ENCODE data around the gene RC3H1. TPM values are rescaled to one million over a fixed set of nuclear protein-coding genes. Genes with fewer than 3 reads are reported as not detected.

The RC3H1 gene
- total RNA-seq, 1 donor from 2014 or later, result 25.3 TPM

- Histone ChIP-seq H3K4me1 (no peaks in the 10 kb centered on the region), H3K36me3 (peaks cover 0 to 16% of the 10 kb centered on the region in 2 donors), H3K4me3 (no peak overlapping the region), H3K9me3 (no peaks in the 10 kb centered on the region), H3K27me3 (no peaks in the 10 kb centered on the region), H3K27ac (no peak overlapping the region)
- no peak for DNase-seq (ENCODE audit: extremely low spot score in 2 of 2)
- TF ChIP-seq CTCF (IDR thresholded peaks at IDR 0.05) (no peak), POLR2A (IDR thresholded peaks at IDR 0.05) (no peak), POLR2AphosphoS5 (IDR thresholded peaks at IDR 0.05; ENCODE audit: insufficient read depth in 1 of 2, low read depth in 1 of 2) (no peak)
- intact Hi-C loops (cut with DNase I), result no loop called here
Observed at GRCh38 chr1:173887627-173888026, 134.5 kb downstream of the RC3H1 start.

GRCh38 chr1:173886746-173887611, 135.2 kb downstream of the RC3H1 start:
- H3K9me3 ChIP-seq, result no peaks in the 10 kb centered on the region
- no peak overlapping the region for H3K27ac ChIP-seq
- DNase-seq (ENCODE audit: extremely low spot score in 2 of 2), result no peak
- no peak overlapping the region for H3K4me3 ChIP-seq
- no peaks in the 10 kb centered on the region for H3K27me3 ChIP-seq
- H3K4me1 ChIP-seq, result no peaks in the 10 kb centered on the region
- intact Hi-C loops (cut with DNase I), result no loop called here
- H3K36me3 ChIP-seq, result peaks cover 0 to 16% of the 10 kb centered on the region in 2 donors
- no peak for TF ChIP-seq CTCF (IDR thresholded peaks at IDR 0.05)
- no peak for TF ChIP-seq POLR2A (IDR thresholded peaks at IDR 0.05)
- TF ChIP-seq POLR2AphosphoS5 (IDR thresholded peaks at IDR 0.05; ENCODE audit: insufficient read depth in 1 of 2, low read depth in 1 of 2), result no peak

GRCh38 chr1:173884701-173885100, 137.5 kb downstream of the RC3H1 start:
- Histone ChIP-seq H3K36me3 (peaks cover 3 to 16% of the 10 kb centered on the region in 2 donors), H3K4me3 (no peak overlapping the region), H3K27ac (no peak overlapping the region), H3K27me3 (no peaks in the 10 kb centered on the region), H3K4me1 (no peaks in the 10 kb centered on the region), H3K9me3 (no peaks in the 10 kb centered on the region)
- intact Hi-C loops (cut with DNase I), result no loop called here
- TF ChIP-seq CTCF (IDR thresholded peaks at IDR 0.05), result no peak
- TF ChIP-seq POLR2AphosphoS5 (IDR thresholded peaks at IDR 0.05; ENCODE audit: insufficient read depth in 1 of 2, low read depth in 1 of 2), result no peak
- no peak for TF ChIP-seq POLR2A (IDR thresholded peaks at IDR 0.05)
- no peak for DNase-seq (ENCODE audit: extremely low spot score in 2 of 2)

Small RNAs within 50 kb of the gene (small RNA-seq; reads per million reads assigned to genes)
- not detected for gene RNA5SP67
- gene RNA5SP68, result not detected

Other genes with a start within 250 kb of the RC3H1 start
- gene DARS2, start 197.7 kb downstream of the RC3H1 start, total RNA-seq, result 6.4 TPM
- 3.7 TPM for gene CENPL, start 197.5 kb downstream of the RC3H1 start, total RNA-seq
- 466 TPM for gene GAS5, start 154.4 kb downstream of the RC3H1 start, total RNA-seq
- 6.6 TPM for gene ZBTB37, start 154.0 kb downstream of the RC3H1 start, total RNA-seq
- gene SERPINC1, start 105.0 kb downstream of the RC3H1 start, total RNA-seq, result not detected
- gene RABGAP1L, start 137.2 kb upstream of the RC3H1 start, total RNA-seq, result 40.0 TPM